Right lobe of liver (tissue), 6 donors: ENCODE data around the gene MON2. TPM values are rescaled to one million over a fixed set of nuclear protein-coding genes. Genes with fewer than 3 reads are reported as not detected.

ENCODE experiments used
- ATAC-seq, 4 donors: fragments of 200-7000 bp; cut with Tn5 transposase; one replicate each; pipeline ENCODE4 v1.9.1; 2020; ENCODE audit warnings: mild to moderate bottlenecking in 4 of 4, moderate library complexity in 4 of 4
- DNase-seq, 3 donors: peaks; one replicate each; pipeline ENCODE4 v3.0.0-alpha.2; 2020
- H3K27ac ChIP-seq, 3 donors: fragments of 200-600 bp; one replicate each; pipeline ENCODE4 v1.8.0; 2022
- H3K27me3 ChIP-seq, 2 donors: fragments of 200-600 bp; one replicate each; pipeline ENCODE4 v1.8.0; 2022
- H3K36me3 ChIP-seq, 4 donors: fragments of 200-600 bp; sonication (generic) in 1 of 4; one replicate each; pipeline versions ENCODE4 v1.5.1 to v1.8.0; 2017 to 2022; ENCODE audit warnings: control low read depth in 1 of 4
- H3K4me1 ChIP-seq, 4 donors: fragments of 200-600 bp; sonication (generic) in 1 of 4; one replicate each; pipeline versions ENCODE4 v1.5.1 to v1.8.0; 2017 to 2022; ENCODE audit warnings: control low read depth in 1 of 4
- H3K4me3 ChIP-seq, 3 donors: fragments of 200-600 bp; one replicate each; pipeline ENCODE4 v1.8.0; 2022
- H3K9me3 ChIP-seq, 4 donors: fragments of 200-600 bp; sonication (generic) in 1 of 4; one replicate each; pipeline versions ENCODE4 v1.5.1 to v1.8.0; 2017 to 2022; ENCODE audit warnings: control low read depth in 1 of 4
- POLR2A ChIP-seq: fragments of 450-650 bp; IDR thresholded peaks from one replicate; pipeline ENCODE4 v1.6.1; 2017; ENCODE audit warnings: antibody characterized with exemption, mild to moderate bottlenecking
- WGBS: methylation state at CpG from one replicate; pipeline ENCODE4 v1.1.6; 2018; ENCODE audit warnings: low coverage, low lambda C conversion rate; ENCODE audit not compliant: insufficient coverage; ENCODE audit errors: missing lambda C conversion rate; 5-methylcytosine and 5-hydroxymethylcytosine counted together
- intact Hi-C, 2 donors: fragments of 100-400 bp; cut with DNase I; formaldehyde crosslinking; loops; one replicate each; pipeline versions ENCODE4 v1.11.2 to v1.14.1; 2022
- total RNA-seq, 6 experiments: library from RNA; depleted of rRNA in 2 of 6; stranded (reverse); fragments of >200 nt in 2 of 6; fragmentation: NEBNext Ultra II Directional in 3 of 6; extraction: Animal tissue kit (Norgen Biotek cat#: 25700) in 3 of 6; gene quantifications; one replicate each; pipeline versions ENCODE4 v1.1.0 to v1.2.4, GENCODE V29; 2016 to 2023
- TF ChIP-seq, protein P1 (sequence below), 4 donors: fragments of 200-600 bp in 3 of 4; fragments of 450-650 bp in 1 of 4; IDR thresholded peaks; one replicate each; pipeline versions ENCODE4 v1.5.1 to v1.8.0; 2016 to 2022; ENCODE audit warnings: antibody characterized with exemption in 4 of 4, mild to moderate bottlenecking in 2 of 4
- donor health status: DM: no; HTN: yes; CAD: no.
- donor health status: DM: no; HTN: no; CAD: no.
- donor health status: DM: no; HTN: no; CAD: no.
- donor health status: DM: no; HTN: yes; CAD: no.
- donor health status: DM: no; HTN: yes; CAD: no.

The MON2 gene
- total RNA-seq, 6 experiments from 2014 or later, result 26.6 to 37.4 (median 30.5) TPM

- Histone ChIP-seq H3K36me3 (no peaks in the 10 kb centered on the region), H3K4me3 (no peak overlapping the region), H3K27me3 (no peaks in the 10 kb centered on the region), H3K27ac (no peak overlapping the region), H3K4me1 (no peaks in the 10 kb centered on the region), H3K9me3 (no peaks in the 10 kb centered on the region)
- no peak for ATAC-seq
- 60% methylated on average over 1 of the region's 5 CpGs for WGBS
- TF ChIP-seq, protein P1, sequence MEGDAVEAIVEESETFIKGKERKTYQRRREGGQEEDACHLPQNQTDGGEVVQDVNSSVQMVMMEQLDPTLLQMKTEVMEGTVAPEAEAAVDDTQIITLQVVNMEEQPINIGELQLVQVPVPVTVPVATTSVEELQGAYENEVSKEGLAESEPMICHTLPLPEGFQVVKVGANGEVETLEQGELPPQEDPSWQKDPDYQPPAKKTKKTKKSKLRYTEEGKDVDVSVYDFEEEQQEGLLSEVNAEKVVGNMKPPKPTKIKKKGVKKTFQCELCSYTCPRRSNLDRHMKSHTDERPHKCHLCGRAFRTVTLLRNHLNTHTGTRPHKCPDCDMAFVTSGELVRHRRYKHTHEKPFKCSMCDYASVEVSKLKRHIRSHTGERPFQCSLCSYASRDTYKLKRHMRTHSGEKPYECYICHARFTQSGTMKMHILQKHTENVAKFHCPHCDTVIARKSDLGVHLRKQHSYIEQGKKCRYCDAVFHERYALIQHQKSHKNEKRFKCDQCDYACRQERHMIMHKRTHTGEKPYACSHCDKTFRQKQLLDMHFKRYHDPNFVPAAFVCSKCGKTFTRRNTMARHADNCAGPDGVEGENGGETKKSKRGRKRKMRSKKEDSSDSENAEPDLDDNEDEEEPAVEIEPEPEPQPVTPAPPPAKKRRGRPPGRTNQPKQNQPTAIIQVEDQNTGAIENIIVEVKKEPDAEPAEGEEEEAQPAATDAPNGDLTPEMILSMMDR (IDR thresholded peaks at IDR 0.05), result no peak
- no peak for TF ChIP-seq POLR2A
- intact Hi-C loops, result no loop called here
- DNase-seq, result no peak
Measured at GRCh38 chr12:62637679-62638078, 171.1 kb downstream of the MON2 start.

GRCh38 chr12:62640910-62641448, 174.4 kb downstream of the MON2 start:
- intact Hi-C loops, result no loop called here
- ATAC-seq, result no peak
- Histone ChIP-seq H3K27me3 (no peaks in the 10 kb centered on the region), H3K27ac (no peak overlapping the region), H3K4me3 (no peak overlapping the region), H3K4me1 (no peaks in the 10 kb centered on the region), H3K36me3 (no peaks in the 10 kb centered on the region), H3K9me3 (no peaks in the 10 kb centered on the region)
- TF ChIP-seq, protein P1 (IDR thresholded peaks at IDR 0.05), result no peak
- TF ChIP-seq POLR2A, result no peak
- WGBS, result 52% methylated on average over 4 of the region's 4 CpGs
- DNase-seq, result no peak

DNA sequence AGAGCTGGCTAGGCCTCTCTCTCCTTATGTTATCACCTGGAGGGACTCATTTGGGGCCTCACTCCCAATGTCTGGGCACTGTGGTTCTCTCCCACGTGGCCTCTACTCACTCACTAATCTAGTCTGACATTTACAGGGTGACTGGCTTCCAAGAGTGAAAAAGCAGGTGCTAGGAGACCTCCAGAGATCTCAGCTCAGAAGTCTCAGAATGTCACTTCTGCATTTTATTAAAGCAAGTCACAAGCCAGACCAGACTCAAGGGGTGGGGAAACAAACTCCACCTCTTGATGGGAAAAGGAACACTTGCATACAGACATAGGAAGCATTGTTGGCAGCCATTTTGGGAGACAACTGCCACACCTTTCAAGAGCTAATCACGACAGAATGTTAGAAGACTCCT, 175.9 kb downstream of the MON2 start:
- intact Hi-C loops, result no loop called here
- Histone ChIP-seq H3K4me1 (no peaks in the 10 kb centered on the region), H3K36me3 (no peaks in the 10 kb centered on the region), H3K9me3 (no peaks in the 10 kb centered on the region), H3K4me3 (no peak overlapping the region), H3K27me3 (no peaks in the 10 kb centered on the region), H3K27ac (no peak overlapping the region)
- no peak for ATAC-seq
- no peak for TF ChIP-seq POLR2A
- TF ChIP-seq, protein P1 (IDR thresholded peaks at IDR 0.05), result no peak
- 66% methylated on average over 2 of the region's 2 CpGs for whole genome bisulfite sequencing
- DNase-seq, result no peak

- Histone ChIP-seq H3K9me3 (no peaks in the 10 kb centered on the region), H3K4me1 (no peaks in the 10 kb centered on the region), H3K27ac (no peak overlapping the region), H3K36me3 (no peaks in the 10 kb centered on the region), H3K27me3 (no peaks in the 10 kb centered on the region), H3K4me3 (no peak overlapping the region)
- ATAC-seq (no peak), DNase-seq (no peak)
- 100% methylated on average over 2 of the region's 2 CpGs for WGBS
- intact Hi-C loops, result no loop called here
- TF ChIP-seq POLR2A, result no peak
- TF ChIP-seq, protein P1 (IDR thresholded peaks at IDR 0.05), result no peak
Measured at GRCh38 chr12:62643486-62643885, 176.9 kb downstream of the MON2 start.

- no peak overlapping the region for H3K4me3 ChIP-seq
- DNase-seq (no peak), ATAC-seq (no peak)
- TF ChIP-seq, protein P1 (IDR thresholded peaks at IDR 0.05), result no peak
- TF ChIP-seq POLR2A, result no peak
- intact Hi-C loops, result no loop called here
- no peak overlapping the region for H3K27ac ChIP-seq
- no peaks in the 10 kb centered on the region for H3K9me3 ChIP-seq
- H3K36me3 ChIP-seq, result no peaks in the 10 kb centered on the region
- H3K27me3 ChIP-seq, result no peaks in the 10 kb centered on the region
- H3K4me1 ChIP-seq, result no peaks in the 10 kb centered on the region
- 89% methylated on average over 3 of the region's 8 CpGs for WGBS
Measured at GRCh38 chr12:62646566-62646965, 179.9 kb downstream of the MON2 start.
